HG02852 (cell line): Measurements from ENCODE around the gene SNRPF.
"Not testable (repeated sequence)": the region's sequence is repeated elsewhere in the genome, so short reads cannot be mapped to it uniquely, and the experiment has no call there.

Source experiments
- ATAC-seq: cut with Tn5 transposase; IDR thresholded peaks from one replicate; pipeline ENCODE4 v1.9.1; 2021; ENCODE audit warnings: mild to moderate bottlenecking, moderate library complexity; ENCODE audit not compliant: unreplicated experiment

Gene SNRPF

GRCh38 chr12:95858451-95859343 lies at the start of gene SNRPF:
TSS of gene SNRPF (plus strand) at chr12:95858952. CDS start at chr12:95859074, 122 bp downstream.
- ATAC-seq: peak; percentile 99

- no peak for ATAC-seq
Observed at GRCh38 chr12:95809000-95809680, 49.6 kb upstream of the SNRPF start.

GRCh38 chr12:95810411-95810810 lies 48.3 kb upstream of the SNRPF start:
- ATAC-seq: no peak

- not testable (repeated sequence) for ATAC-seq
Observed at GRCh38 chr12:95812155-95812554, 46.6 kb upstream of the SNRPF start.

GRCh38 chr12:95815632-95816212 lies 43.0 kb upstream of the SNRPF start:
- no peak for ATAC-seq

- no peak for ATAC-seq
Observed at GRCh38 chr12:95820096-95820703, 38.6 kb upstream of the SNRPF start.

GRCh38 chr12:95829395-95829794 lies 29.4 kb upstream of the SNRPF start:
- ATAC-seq: no peak

GRCh38 chr12:95830335-95831089 lies 28.2 kb upstream of the SNRPF start:
- no peak for ATAC-seq

- ATAC-seq: no peak
Observed at GRCh38 chr12:95834572-95834971, 24.2 kb upstream of the SNRPF start.

GRCh38 chr12:95836185-95836609 lies 22.6 kb upstream of the SNRPF start:
- no peak for ATAC-seq

GRCh38 chr12:95836630-95837239 lies 22.0 kb upstream of the SNRPF start:
- ATAC-seq: no peak

- no peak for ATAC-seq
Observed at GRCh38 chr12:95837240-95838038, 21.3 kb upstream of the SNRPF start.

GRCh38 chr12:95838125-95838524 lies 20.6 kb upstream of the SNRPF start:
- no peak for ATAC-seq

- ATAC-seq: not testable (repeated sequence)
Observed at GRCh38 chr12:95842426-95842825, 16.3 kb upstream of the SNRPF start.

- ATAC-seq: no peak
Observed at GRCh38 chr12:95848575-95849388, 10.0 kb upstream of the SNRPF start.

GRCh38 chr12:95851606-95852005 lies 7.1 kb upstream of the SNRPF start:
- ATAC-seq: no peak

GRCh38 chr12:95852133-95852532 lies 6.6 kb upstream of the SNRPF start:
- ATAC-seq: no peak

GRCh38 chr12:95857156-95857555 lies 1.6 kb upstream of the SNRPF start:
- no peak for ATAC-seq
